Fibroblast of mammary gland (primary cell): ENCODE results near the gene PRIMPOL.

Experiments
- DNase-seq: peaks from one replicate; pipeline ENCODE4 v3.0.0-alpha.2; 2010; ENCODE audit warnings: low read depth
- H3K4me3 ChIP-seq: 2 replicates; pipeline ENCODE4 v1.5.1; 2011; ENCODE audit warnings: low read depth, mild to moderate bottlenecking, low read length, moderate library complexity; ENCODE audit not compliant: control insufficient read depth
- CTCF ChIP-seq: conservative IDR thresholded peaks from 2 replicates; pipeline ENCODE4 v1.5.1; 2011; ENCODE audit warnings: low read depth, low read length, inconsistent platforms; ENCODE audit not compliant: control insufficient read depth, insufficient read depth

Gene PRIMPOL

GRCh38 chr4:184694412-184694956, 44.9 kb downstream of the PRIMPOL start:
- H3K4me3 ChIP-seq: no peak overlapping the region
- no peak for DNase-seq
- no peak for TF ChIP-seq CTCF

- no peak for DNase-seq
- TF ChIP-seq CTCF: no peak
Observed at GRCh38 chr4:184695178-184695896, 45.8 kb downstream of the PRIMPOL start.

GRCh38 chr4:184697956-184698355, 48.4 kb downstream of the PRIMPOL start:
- no peak for TF ChIP-seq CTCF
- DNase-seq: no peak
- H3K4me3 ChIP-seq: no peak overlapping the region

More at GRCh38 chr4:184695178-184695896, 45.8 kb downstream of the PRIMPOL start:
- no peak overlapping the region for H3K4me3 ChIP-seq

GRCh38 chr4:184699941-184700340, 50.4 kb downstream of the PRIMPOL start:
- no peak for TF ChIP-seq CTCF

GRCh38 chr4:184702114-184702513, 52.6 kb downstream of the PRIMPOL start:
- no peak overlapping the region for H3K4me3 ChIP-seq
- no peak for TF ChIP-seq CTCF
- no peak for DNase-seq

More at GRCh38 chr4:184699941-184700340, 50.4 kb downstream of the PRIMPOL start:
- no peak for DNase-seq
- H3K4me3 ChIP-seq: no peak overlapping the region

- no peak for DNase-seq
- TF ChIP-seq CTCF: no peak
- H3K4me3 ChIP-seq: no peak overlapping the region
Observed at GRCh38 chr4:184705692-184706091, 56.2 kb downstream of the PRIMPOL start.
